Cardiac muscle cell (in vitro differentiated cells and primary cell): ENCODE data around the gene STK17B. TPM values are rescaled to one million over a fixed set of nuclear protein-coding genes. Genes with fewer than 3 reads are reported as not detected.
"Not testable (repeated sequence)": the region's sequence is repeated elsewhere in the genome, so short reads cannot be mapped to it uniquely, and the experiment has no call there.

Experiments used
- DNase-seq, 2 donors: peaks; one replicate each; pipeline versions ENCODE4 v3.0.0 to v3.0.0-alpha.2; 2010 to 2017; ENCODE audit warnings: low read depth in 1 of 2, low spot score in 1 of 2
- H3K27ac ChIP-seq: fragments of 200-600 bp; sonication (generic); 2 replicates; pipeline ENCODE4 v1.5.1; 2016
- H3K27me3 ChIP-seq: fragments of 200-600 bp; sonication (generic); 2 replicates; pipeline ENCODE4 v1.6.0; 2016; ENCODE audit warnings: control low read depth
- H3K36me3 ChIP-seq: fragments of 200-600 bp; sonication (generic); 2 replicates; pipeline ENCODE4 v1.5.1; 2016; ENCODE audit warnings: control low read depth
- H3K4me1 ChIP-seq: fragments of 200-600 bp; sonication (generic); 2 replicates; pipeline ENCODE4 v1.8.1; 2017; ENCODE audit warnings: low read depth, mild to moderate bottlenecking, mixed run types
- H3K4me3 ChIP-seq: fragments of 200-600 bp; sonication (generic); 2 replicates; pipeline ENCODE4 v1.5.1; 2016; ENCODE audit warnings: mild to moderate bottlenecking
- H3K9me3 ChIP-seq: fragments of 200-600 bp; sonication (generic); 2 replicates; pipeline ENCODE4 v1.5.1; 2017; ENCODE audit warnings: low read depth, mild to moderate bottlenecking, control low read depth
- polyA plus RNA-seq: library from polyadenylated mRNA; unstranded; fragments of >200 nt; fragmentation: Nextera tagmentation; extraction: Ambion mirVana; gene quantifications from 2 replicates; pipeline ENCODE4 v1.2.1, GENCODE V29; 2016
- total RNA-seq: library from RNA; depleted of rRNA; stranded (reverse); fragments of >200 nt; gene quantifications from 2 replicates; pipeline ENCODE4 v1.2.3, GENCODE V29; 2016
- TF ChIP-seq, protein P1 (sequence below): IDR thresholded peaks from 2 replicates; pipeline ENCODE4 v1.5.1; 2012; ENCODE audit warnings: low read depth, mild to moderate bottlenecking, low read length

Gene STK17B
- total and polyA plus RNA-seq, 2 experiments from 2014 or later: 2.6 to 12.9 TPM

DNA sequence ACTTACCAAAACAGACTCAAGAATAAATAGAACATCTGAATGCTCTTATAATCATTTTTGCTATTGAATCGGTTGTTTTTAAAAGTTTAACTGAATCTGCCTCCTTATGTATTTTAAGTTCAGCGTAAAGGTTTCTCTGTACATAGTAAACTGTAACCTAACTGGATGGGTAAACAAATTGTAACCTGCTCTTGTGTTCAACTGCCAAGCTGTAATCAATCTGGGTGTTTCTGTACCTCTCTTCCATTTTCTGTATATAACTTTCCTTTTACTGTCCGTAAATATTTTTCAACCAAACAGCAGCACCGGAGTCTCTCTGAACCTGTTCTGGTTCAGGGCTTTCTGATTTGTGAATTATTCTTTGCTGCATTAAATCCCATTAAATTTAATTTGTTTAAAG lies 75.1 kb downstream of the STK17B start:
- H3K4me1 ChIP-seq: no peaks in the 10 kb centered on the region
- TF ChIP-seq, protein P1, sequence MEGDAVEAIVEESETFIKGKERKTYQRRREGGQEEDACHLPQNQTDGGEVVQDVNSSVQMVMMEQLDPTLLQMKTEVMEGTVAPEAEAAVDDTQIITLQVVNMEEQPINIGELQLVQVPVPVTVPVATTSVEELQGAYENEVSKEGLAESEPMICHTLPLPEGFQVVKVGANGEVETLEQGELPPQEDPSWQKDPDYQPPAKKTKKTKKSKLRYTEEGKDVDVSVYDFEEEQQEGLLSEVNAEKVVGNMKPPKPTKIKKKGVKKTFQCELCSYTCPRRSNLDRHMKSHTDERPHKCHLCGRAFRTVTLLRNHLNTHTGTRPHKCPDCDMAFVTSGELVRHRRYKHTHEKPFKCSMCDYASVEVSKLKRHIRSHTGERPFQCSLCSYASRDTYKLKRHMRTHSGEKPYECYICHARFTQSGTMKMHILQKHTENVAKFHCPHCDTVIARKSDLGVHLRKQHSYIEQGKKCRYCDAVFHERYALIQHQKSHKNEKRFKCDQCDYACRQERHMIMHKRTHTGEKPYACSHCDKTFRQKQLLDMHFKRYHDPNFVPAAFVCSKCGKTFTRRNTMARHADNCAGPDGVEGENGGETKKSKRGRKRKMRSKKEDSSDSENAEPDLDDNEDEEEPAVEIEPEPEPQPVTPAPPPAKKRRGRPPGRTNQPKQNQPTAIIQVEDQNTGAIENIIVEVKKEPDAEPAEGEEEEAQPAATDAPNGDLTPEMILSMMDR: no peak
- H3K36me3 ChIP-seq: no peaks in the 10 kb centered on the region
- H3K9me3 ChIP-seq: no peaks in the 10 kb centered on the region
- H3K27ac ChIP-seq: no peak overlapping the region
- no peak for DNase-seq
- H3K27me3 ChIP-seq: no peaks in the 10 kb centered on the region
- no peak overlapping the region for H3K4me3 ChIP-seq

DNA sequence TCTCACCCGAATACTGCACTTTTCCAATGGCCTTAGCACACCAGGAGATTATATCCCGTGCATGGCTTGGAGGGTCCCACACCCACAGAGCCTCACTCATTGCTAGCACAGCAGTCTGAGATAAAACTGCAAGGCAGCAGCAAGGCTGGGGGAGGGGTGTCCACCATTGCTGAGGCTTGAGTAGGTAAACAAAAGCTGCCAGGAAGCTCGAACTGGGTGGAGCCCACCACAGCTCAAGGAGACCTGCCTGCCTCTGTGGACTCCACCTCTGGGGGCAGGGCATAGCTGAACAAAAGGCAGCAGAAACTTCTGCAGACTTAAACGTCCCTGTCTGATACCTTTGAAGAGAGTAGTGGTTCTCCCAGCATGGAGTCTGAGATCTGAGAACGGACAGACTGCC lies 81.9 kb downstream of the STK17B start:
- not testable (repeated sequence) for H3K27ac ChIP-seq, H3K4me1 ChIP-seq, H3K4me3 ChIP-seq, H3K36me3 ChIP-seq, H3K27me3 ChIP-seq, DNase-seq, H3K9me3 ChIP-seq

- TF ChIP-seq, protein P1: no peak
- Histone ChIP-seq H3K27ac (no peak overlapping the region), H3K27me3 (no peaks in the 10 kb centered on the region), H3K36me3 (no peaks in the 10 kb centered on the region), H3K4me3 (no peak overlapping the region), H3K9me3 (no peaks in the 10 kb centered on the region), H3K4me1 (no peaks in the 10 kb centered on the region)
- peak; percentile 41 to 61 for DNase-seq
Observed at GRCh38 chr2:196088203-196088602, 83.2 kb downstream of the STK17B start.

DNA sequence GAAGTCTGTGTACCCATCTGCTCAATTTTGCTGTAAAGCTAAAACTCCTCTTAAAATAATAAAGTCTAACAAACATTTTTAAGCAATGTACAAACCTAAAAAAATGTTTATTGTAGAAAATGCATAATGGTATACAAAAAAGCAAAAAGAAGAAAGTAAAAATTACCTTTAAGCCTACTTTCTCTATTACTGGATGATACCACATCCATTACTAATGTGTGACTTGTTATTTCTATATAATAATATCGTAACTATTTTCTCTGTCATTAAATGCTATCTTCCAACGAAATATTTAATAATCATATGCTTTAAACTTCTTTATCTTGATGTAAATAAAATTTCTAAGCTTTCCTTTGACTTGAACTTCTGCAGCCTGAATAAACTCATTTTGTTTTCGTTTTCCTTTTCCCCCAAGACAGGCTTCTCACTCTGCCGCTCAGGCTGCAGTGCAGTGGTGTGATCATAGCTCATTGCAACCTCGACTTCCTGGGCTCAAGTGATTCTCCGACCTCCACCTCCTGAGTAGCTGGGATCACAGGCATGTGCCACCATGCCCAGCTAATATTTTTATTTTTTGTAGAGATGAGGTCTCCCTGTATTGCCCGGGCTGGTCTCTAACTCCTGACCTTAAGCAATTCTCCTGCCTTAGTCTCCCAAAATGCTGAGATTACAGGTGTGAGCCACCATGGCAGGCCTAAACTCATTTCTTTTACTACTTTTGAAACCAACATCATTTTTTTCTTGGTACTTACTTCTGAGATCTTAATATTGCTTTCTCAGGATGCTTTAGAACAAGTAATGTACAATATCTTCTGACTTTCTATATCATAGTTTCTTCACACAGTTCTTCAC lies 84.6 kb downstream of the STK17B start:
- no peak overlapping the region for H3K27ac ChIP-seq
- H3K9me3 ChIP-seq: no peaks in the 10 kb centered on the region
- no peak for DNase-seq
- no peaks in the 10 kb centered on the region for H3K4me1 ChIP-seq
- no peaks in the 10 kb centered on the region for H3K27me3 ChIP-seq
- H3K4me3 ChIP-seq: no peak overlapping the region
- H3K36me3 ChIP-seq: no peaks in the 10 kb centered on the region
- TF ChIP-seq, protein P1: no peak

- H3K27ac ChIP-seq: no peak overlapping the region
- H3K9me3 ChIP-seq: no peaks in the 10 kb centered on the region
- H3K36me3 ChIP-seq: no peaks in the 10 kb centered on the region
- no peaks in the 10 kb centered on the region for H3K4me1 ChIP-seq
- TF ChIP-seq, protein P1: no peak
- H3K27me3 ChIP-seq: no peaks in the 10 kb centered on the region
- no peak overlapping the region for H3K4me3 ChIP-seq
- DNase-seq: no peak
Observed at GRCh38 chr2:196083601-196084000, 87.8 kb downstream of the STK17B start.

Other genes with a start within 250 kb of the STK17B start
- gene DNAH7, start 102.7 kb downstream of the STK17B start, total RNA-seq: 0.42 and 1.8 TPM in 2 replicates
- gene DNAH7, start 102.7 kb downstream of the STK17B start, polyA plus RNA-seq: 0.55 and 0.75 TPM in 2 replicates